Calu3 (cell line): Measurements from ENCODE around the gene PPFIBP1. TPM values are rescaled to one million over a fixed set of nuclear protein-coding genes. Genes with fewer than 3 reads are reported as not detected.

Source experiments
- BruUV-seq: library from RNA; stranded (reverse); fragments of 400-500 nt; replicated peaks from 2 replicates; lab custom pipeline; 2021; lab: Mats Ljungman, UMichigan
- CTCF ChIA-PET: fragments of 300-600 bp; sonication (Branson Sonifier 250); formaldehyde crosslinking; loops from one replicate; lab custom pipeline; 2022; ENCODE audit warnings: antibody characterized with exemption; lab: Charles Lee
- DNase-seq: peaks from one replicate; pipeline ENCODE4 v3.0.0; 2022
- H3K27ac Mint-ChIP-seq: one replicate; pipeline ENCODE4 v1.8.0; 2022; ENCODE audit warnings: mixed read lengths; ENCODE audit not compliant: unreplicated experiment
- H3K27me3 Mint-ChIP-seq: one replicate; pipeline ENCODE4 v1.8.0; 2022; ENCODE audit warnings: mixed read lengths; ENCODE audit not compliant: unreplicated experiment
- H3K36me3 Mint-ChIP-seq: one replicate; pipeline ENCODE4 v1.8.0; 2022; ENCODE audit warnings: mild to moderate bottlenecking, moderate library complexity, mixed read lengths; ENCODE audit not compliant: insufficient read depth, unreplicated experiment
- H3K4me1 Mint-ChIP-seq: one replicate; pipeline ENCODE4 v1.8.0; 2022; ENCODE audit warnings: mild to moderate bottlenecking, low read depth, mixed read lengths; ENCODE audit not compliant: unreplicated experiment
- H3K4me3 Mint-ChIP-seq: one replicate; pipeline ENCODE4 v1.8.0; 2022; ENCODE audit warnings: mild to moderate bottlenecking, low read depth, moderate library complexity, mixed read lengths; ENCODE audit not compliant: unreplicated experiment
- H3K9me3 Mint-ChIP-seq: one replicate; pipeline ENCODE4 v1.8.0; 2022; ENCODE audit warnings: low read depth, mixed read lengths; ENCODE audit not compliant: unreplicated experiment
- CTCF ChIP-seq: fragments of 200-600 bp; IDR thresholded peaks from one replicate; pipeline ENCODE4 v1.8.0; 2022; ENCODE audit warnings: antibody characterized with exemption; ENCODE audit not compliant: unreplicated experiment
- intact Hi-C: fragments of 100-400 bp; cut with micrococcal nuclease; formaldehyde crosslinking; loops from one replicate; pipeline ENCODE4 v1.10.0; 2022; ENCODE audit not compliant: unreplicated experiment
- total RNA-seq: library from RNA; stranded (reverse); gene quantifications from 2 replicates; pipeline ENCODE4 v1.2.3, GENCODE V29; 2022

Gene PPFIBP1
- total RNA-seq, 1 experiment from 2014 or later: 58.7 TPM

- no TSS peak for BruUV-seq
- DNase-seq: no peak
These were observed 25.2 kb upstream of the PPFIBP1 start for GRCh38 chr12:27498761-27499160.

GRCh38 chr12:27499377-27499776, 24.6 kb upstream of the PPFIBP1 start:
- BruUV-seq: no TSS peak
- CTCF ChIA-PET: no interaction called here
- H3K27me3 Mint-ChIP-seq: no peaks in the 10 kb centered on the region
- H3K36me3 Mint-ChIP-seq: peaks cover 3% of the 10 kb centered on the region
- H3K4me1 Mint-ChIP-seq: no peaks in the 10 kb centered on the region
- intact Hi-C loops: no loop called here
- no peaks in the 10 kb centered on the region for H3K9me3 Mint-ChIP-seq
- no peak for TF ChIP-seq CTCF
- no peak overlapping the region for H3K4me3 Mint-ChIP-seq
- H3K27ac Mint-ChIP-seq: no peak overlapping the region
- DNase-seq: no peak

More at GRCh38 chr12:27498761-27499160, 25.2 kb upstream of the PPFIBP1 start:
- CTCF ChIA-PET: no interaction called here
- peaks cover 3% of the 10 kb centered on the region for H3K36me3 Mint-ChIP-seq
- peaks cover 2% of the 10 kb centered on the region for H3K4me1 Mint-ChIP-seq
- H3K27ac Mint-ChIP-seq: no peak overlapping the region
- no peaks in the 10 kb centered on the region for H3K27me3 Mint-ChIP-seq
- no peak overlapping the region for H3K4me3 Mint-ChIP-seq
- H3K9me3 Mint-ChIP-seq: no peaks in the 10 kb centered on the region
- no peak for TF ChIP-seq CTCF
- intact Hi-C loops: no loop called here

GRCh38 chr12:27500546-27500945, 23.5 kb upstream of the PPFIBP1 start:
- no peaks in the 10 kb centered on the region for H3K4me1 Mint-ChIP-seq
- H3K27me3 Mint-ChIP-seq: no peaks in the 10 kb centered on the region
- CTCF ChIA-PET: no interaction called here
- no peak for DNase-seq
- no peak overlapping the region for H3K27ac Mint-ChIP-seq
- intact Hi-C loops: no loop called here
- H3K9me3 Mint-ChIP-seq: no peaks in the 10 kb centered on the region
- no peak overlapping the region for H3K4me3 Mint-ChIP-seq
- no peak for TF ChIP-seq CTCF
- no TSS peak for BruUV-seq
- H3K36me3 Mint-ChIP-seq: no peaks in the 10 kb centered on the region

- Mint-ChIP-seq H3K9me3 (no peaks in the 10 kb centered on the region), H3K27ac (no peak overlapping the region), H3K4me1 (no peaks in the 10 kb centered on the region), H3K36me3 (no peaks in the 10 kb centered on the region), H3K4me3 (no peak overlapping the region), H3K27me3 (no peaks in the 10 kb centered on the region)
- no peak for TF ChIP-seq CTCF
- CTCF ChIA-PET: no interaction called here
- DNase-seq: no peak
- BruUV-seq: no TSS peak
- intact Hi-C loops: no loop called here
These were observed 22.0 kb upstream of the PPFIBP1 start for GRCh38 chr12:27502021-27502435.

GRCh38 chr12:27504507-27504906, 19.5 kb upstream of the PPFIBP1 start:
- TF ChIP-seq CTCF: no peak
- intact Hi-C loops: no loop called here
- DNase-seq: no peak
- Mint-ChIP-seq H3K27me3 (no peaks in the 10 kb centered on the region), H3K9me3 (no peaks in the 10 kb centered on the region), H3K4me1 (no peaks in the 10 kb centered on the region), H3K4me3 (no peak overlapping the region), H3K27ac (no peak overlapping the region), H3K36me3 (no peaks in the 10 kb centered on the region)
- no TSS peak for BruUV-seq
- CTCF ChIA-PET: no interaction called here
